GM18867 (cell line): ENCODE data around the gene PSTPIP1.
A peak's percentile ranks its signal among the peaks of the same experiment; 100 is the strongest.

ENCODE experiments used
- ATAC-seq: cut with Tn5 transposase; IDR thresholded peaks from one replicate; pipeline ENCODE4 v1.9.1; 2021; ENCODE audit warnings: mild to moderate bottlenecking, moderate library complexity; ENCODE audit not compliant: unreplicated experiment

Gene PSTPIP1

GRCh38 chr15:77039217-77039533 is 44.2 kb downstream of the PSTPIP1 start:
- ATAC-seq = no peak

GRCh38 chr15:77039848-77040247 is 44.9 kb downstream of the PSTPIP1 start:
- ATAC-seq = no peak

- no peak for ATAC-seq
These were observed 45.7 kb downstream of the PSTPIP1 start for GRCh38 chr15:77040673-77041072.

GRCh38 chr15:77042245-77042919 is 47.5 kb downstream of the PSTPIP1 start:
- ATAC-seq = no peak

- no peak for ATAC-seq
These were observed 48.3 kb downstream of the PSTPIP1 start for GRCh38 chr15:77042955-77043920.

GRCh38 chr15:77044228-77045042 is 49.5 kb downstream of the PSTPIP1 start:
- ATAC-seq = no peak

- ATAC-seq = no peak
These were observed 51.1 kb downstream of the PSTPIP1 start for GRCh38 chr15:77045985-77046384.

GRCh38 chr15:77046704-77047412 is 51.9 kb downstream of the PSTPIP1 start:
- no peak for ATAC-seq

GRCh38 chr15:77048135-77048876 is 53.4 kb downstream of the PSTPIP1 start:
- ATAC-seq = no peak

GRCh38 chr15:77052556-77052955 is 57.6 kb downstream of the PSTPIP1 start:
- ATAC-seq = no peak

GRCh38 chr15:77053709-77054108 is 58.8 kb downstream of the PSTPIP1 start:
- no peak for ATAC-seq

GRCh38 chr15:77057072-77057471 is 62.1 kb downstream of the PSTPIP1 start:
- ATAC-seq = no peak

- no peak for ATAC-seq
These were observed 62.8 kb downstream of the PSTPIP1 start for GRCh38 chr15:77057685-77058084.

GRCh38 chr15:77058468-77058867 is 63.5 kb downstream of the PSTPIP1 start:
- no peak for ATAC-seq

GRCh38 chr15:77059786-77060361 is 64.9 kb downstream of the PSTPIP1 start:
- peak; percentile 62 for ATAC-seq

GRCh38 chr15:77060546-77060945 is 65.6 kb downstream of the PSTPIP1 start:
- ATAC-seq = no peak

- no peak for ATAC-seq
These were observed 68.3 kb downstream of the PSTPIP1 start for GRCh38 chr15:77063249-77063648.

GRCh38 chr15:77064063-77064462 is 69.1 kb downstream of the PSTPIP1 start:
- ATAC-seq = no peak

- ATAC-seq = no peak
These were observed 69.8 kb downstream of the PSTPIP1 start for GRCh38 chr15:77064539-77065308.
